GM18870 (cell line): Measurements from ENCODE around the gene APOD.

Experiments used
- ATAC-seq: cut with Tn5 transposase; IDR thresholded peaks from one replicate; pipeline ENCODE4 v1.9.1; 2021; ENCODE audit warnings: moderate library complexity; ENCODE audit not compliant: unreplicated experiment

Gene APOD

GRCh38 chr3:195555110-195555509 is 28.6 kb downstream of the APOD start:
- no peak for ATAC-seq

- ATAC-seq = no peak
Measured at GRCh38 chr3:195554458-195554857, 29.3 kb downstream of the APOD start.

GRCh38 chr3:195553268-195553667 is 30.5 kb downstream of the APOD start:
- no peak for ATAC-seq

GRCh38 chr3:195551381-195551978 is 32.3 kb downstream of the APOD start:
- no peak for ATAC-seq

- ATAC-seq = no peak
Measured at GRCh38 chr3:195550723-195551122, 33.0 kb downstream of the APOD start.

GRCh38 chr3:195549931-195550519 is 33.7 kb downstream of the APOD start:
- peak; percentile 54 for ATAC-seq

GRCh38 chr3:195548987-195549386 is 34.8 kb downstream of the APOD start:
- ATAC-seq = no peak

- ATAC-seq = no peak
Measured at GRCh38 chr3:195548501-195548900, 35.2 kb downstream of the APOD start.

GRCh38 chr3:195548006-195548405 is 35.7 kb downstream of the APOD start:
- no peak for ATAC-seq

GRCh38 chr3:195546130-195546560 is 37.6 kb downstream of the APOD start:
- no peak for ATAC-seq

GRCh38 chr3:195544634-195545033 is 39.1 kb downstream of the APOD start:
- no peak for ATAC-seq

- no peak for ATAC-seq
Measured at GRCh38 chr3:195544230-195544536, 39.6 kb downstream of the APOD start.

- ATAC-seq = no peak
Measured at GRCh38 chr3:195543500-195544229, 40.1 kb downstream of the APOD start.

GRCh38 chr3:195542698-195543499 is 40.8 kb downstream of the APOD start, which contains the start of gene PPP1R2:
TSS of gene PPP1R2 (minus strand) at chr3:195543325. CDS start at chr3:195543025, 300 bp downstream.
- peak; percentile 40 for ATAC-seq

GRCh38 chr3:195542316-195542697 is 41.4 kb downstream of the APOD start:
- no peak for ATAC-seq

GRCh38 chr3:195540511-195540910 is 43.2 kb downstream of the APOD start:
- no peak for ATAC-seq

- ATAC-seq = no peak
Measured at GRCh38 chr3:195540027-195540426, 43.7 kb downstream of the APOD start.

GRCh38 chr3:195539479-195539878 is 44.3 kb downstream of the APOD start:
- ATAC-seq = no peak

GRCh38 chr3:195537995-195538394 is 45.7 kb downstream of the APOD start:
- peak; percentile 60 for ATAC-seq

GRCh38 chr3:195535293-195535692 is 48.4 kb downstream of the APOD start:
- no peak for ATAC-seq

- no peak for ATAC-seq
Measured at GRCh38 chr3:195532834-195533233, 50.9 kb downstream of the APOD start.

- no peak for ATAC-seq
Measured at GRCh38 chr3:195532345-195532744, 51.4 kb downstream of the APOD start.
